WTC11 (cell line): ENCODE results near the gene FCMR. TPM values are rescaled to one million over a fixed set of nuclear protein-coding genes. Genes with fewer than 3 reads are reported as not detected.

Source experiments
- ESRRA ChIP-seq: sonication (generic); formaldehyde crosslinking; IDR thresholded peaks from 2 replicates; pipeline ENCODE4 v1.8.1; 2022; ENCODE audit warnings: mild to moderate bottlenecking, missing genetic modification reagents, borderline replicate concordance
- FOXP1 ChIP-seq: sonication (generic); formaldehyde crosslinking; IDR thresholded peaks from 2 replicates; pipeline ENCODE4 v1.8.0; 2022; ENCODE audit warnings: missing genetic modification reagents, mild to moderate bottlenecking, moderate library complexity, borderline replicate concordance
- MYBL2 ChIP-seq: sonication (generic); formaldehyde crosslinking; IDR thresholded peaks from 2 replicates; pipeline ENCODE4 v1.8.1; 2023; ENCODE audit warnings: mild to moderate bottlenecking, moderate library complexity, missing genetic modification reagents
- PRRX2 ChIP-seq: fragments of 250-450 bp; sonication (Bioruptor Pico); IDR thresholded peaks from 2 replicates; pipeline ENCODE4 v1.8.0; 2021; ENCODE audit warnings: mild to moderate bottlenecking
- RELA ChIP-seq: sonication (generic); formaldehyde crosslinking; IDR thresholded peaks from 2 replicates; pipeline ENCODE4 v1.8.1; 2022; ENCODE audit warnings: missing genetic modification reagents, mild to moderate bottlenecking, borderline replicate concordance
- SMAD3 ChIP-seq: sonication (generic); formaldehyde crosslinking; IDR thresholded peaks from 2 replicates; pipeline ENCODE4 v1.8.0; 2022; ENCODE audit warnings: missing genetic modification reagents, mild to moderate bottlenecking, borderline replicate concordance
- SMAD4 ChIP-seq: sonication (generic); formaldehyde crosslinking; IDR thresholded peaks from 2 replicates; pipeline ENCODE4 v1.8.0; 2022; ENCODE audit warnings: mild to moderate bottlenecking, missing genetic modification reagents
- TCF7 ChIP-seq: sonication (generic); formaldehyde crosslinking; IDR thresholded peaks from 2 replicates; pipeline ENCODE4 v1.8.0; 2022; ENCODE audit warnings: mild to moderate bottlenecking, low read depth, missing genetic modification reagents, moderate library complexity
- TEAD1 ChIP-seq: sonication (generic); formaldehyde crosslinking; IDR thresholded peaks from 2 replicates; pipeline ENCODE4 v1.8.0; 2022; ENCODE audit warnings: mild to moderate bottlenecking, missing genetic modification reagents
- TP53 ChIP-seq: sonication (generic); formaldehyde crosslinking; IDR thresholded peaks from 2 replicates; pipeline ENCODE4 v1.8.1; 2023; ENCODE audit warnings: mild to moderate bottlenecking, missing genetic modification reagents
- ZNF219 ChIP-seq: sonication (generic); formaldehyde crosslinking; IDR thresholded peaks from 2 replicates; pipeline ENCODE4 v1.8.0; 2023; ENCODE audit warnings: missing genetic modification reagents, mild to moderate bottlenecking, borderline replicate concordance
- ZNF396 ChIP-seq: fragments of 250-450 bp; sonication (Bioruptor Pico); IDR thresholded peaks from 2 replicates; pipeline ENCODE4 v1.8.0; 2021; ENCODE audit warnings: mild to moderate bottlenecking, moderate library complexity, borderline replicate concordance
- ZNF416 ChIP-seq: fragments of 250-450 bp; sonication (Bioruptor Pico); IDR thresholded peaks from 2 replicates; pipeline ENCODE4 v1.9.0; 2021; ENCODE audit warnings: mild to moderate bottlenecking, inconsistent platforms
- total RNA-seq: library from RNA; stranded (reverse); gene quantifications from 3 replicates; pipeline ENCODE4 v1.2.3, GENCODE V29; 2021
- TF ChIP-seq, protein P1 (sequence below): sonication (generic); formaldehyde crosslinking; IDR thresholded peaks from 2 replicates; pipeline ENCODE4 v1.8.1; 2023; ENCODE audit warnings: mild to moderate bottlenecking, moderate library complexity, missing genetic modification reagents
- TF ChIP-seq, protein P2 (sequence below): fragments of 250-450 bp; sonication (Bioruptor Pico); IDR thresholded peaks from 2 replicates; pipeline ENCODE4 v1.9.0; 2021; ENCODE audit warnings: mild to moderate bottlenecking, borderline replicate concordance
- TF ChIP-seq, protein P3 (sequence below): sonication (generic); formaldehyde crosslinking; IDR thresholded peaks from 2 replicates; pipeline ENCODE4 v1.8.0; 2023; ENCODE audit warnings: missing genetic modification reagents
- TF ChIP-seq, protein P4 (sequence below): sonication (generic); formaldehyde crosslinking; IDR thresholded peaks from 2 replicates; pipeline ENCODE4 v1.8.1; 2023; ENCODE audit warnings: mild to moderate bottlenecking, missing genetic modification reagents, moderate library complexity
- TF ChIP-seq, protein P5 (sequence below): fragments of 250-450 bp; sonication (Bioruptor Pico); IDR thresholded peaks from 2 replicates; pipeline ENCODE4 v1.9.0; 2021; ENCODE audit warnings: mild to moderate bottlenecking
- TF ChIP-seq, protein P6 (sequence below): sonication (generic); formaldehyde crosslinking; IDR thresholded peaks from 2 replicates; pipeline ENCODE4 v1.8.1; 2023; ENCODE audit warnings: mild to moderate bottlenecking, missing genetic modification reagents, moderate library complexity
- TF ChIP-seq, protein P7 (sequence below): sonication (generic); formaldehyde crosslinking; IDR thresholded peaks from 2 replicates; pipeline ENCODE4 v1.8.1; 2023; ENCODE audit warnings: mild to moderate bottlenecking, missing genetic modification reagents
- TF ChIP-seq, protein P8 (sequence below): fragments of 250-450 bp; sonication (Bioruptor Pico); IDR thresholded peaks from 2 replicates; pipeline ENCODE4 v1.9.0; 2021; ENCODE audit warnings: moderate library complexity, mild to moderate bottlenecking, inconsistent platforms, borderline replicate concordance
- TF ChIP-seq, protein P9 (sequence below): sonication (generic); formaldehyde crosslinking; IDR thresholded peaks from 2 replicates; pipeline ENCODE4 v1.8.1; 2022; ENCODE audit warnings: mild to moderate bottlenecking, moderate library complexity, missing genetic modification reagents
- TF ChIP-seq, protein P10 (sequence below): sonication (generic); formaldehyde crosslinking; IDR thresholded peaks from 2 replicates; pipeline ENCODE4 v1.8.1; 2022; ENCODE audit warnings: low read depth, mild to moderate bottlenecking, moderate library complexity, missing genetic modification reagents, borderline replicate concordance

Gene FCMR
- total RNA-seq, 1 experiment from 2014 or later: 1.0 TPM

DNA sequence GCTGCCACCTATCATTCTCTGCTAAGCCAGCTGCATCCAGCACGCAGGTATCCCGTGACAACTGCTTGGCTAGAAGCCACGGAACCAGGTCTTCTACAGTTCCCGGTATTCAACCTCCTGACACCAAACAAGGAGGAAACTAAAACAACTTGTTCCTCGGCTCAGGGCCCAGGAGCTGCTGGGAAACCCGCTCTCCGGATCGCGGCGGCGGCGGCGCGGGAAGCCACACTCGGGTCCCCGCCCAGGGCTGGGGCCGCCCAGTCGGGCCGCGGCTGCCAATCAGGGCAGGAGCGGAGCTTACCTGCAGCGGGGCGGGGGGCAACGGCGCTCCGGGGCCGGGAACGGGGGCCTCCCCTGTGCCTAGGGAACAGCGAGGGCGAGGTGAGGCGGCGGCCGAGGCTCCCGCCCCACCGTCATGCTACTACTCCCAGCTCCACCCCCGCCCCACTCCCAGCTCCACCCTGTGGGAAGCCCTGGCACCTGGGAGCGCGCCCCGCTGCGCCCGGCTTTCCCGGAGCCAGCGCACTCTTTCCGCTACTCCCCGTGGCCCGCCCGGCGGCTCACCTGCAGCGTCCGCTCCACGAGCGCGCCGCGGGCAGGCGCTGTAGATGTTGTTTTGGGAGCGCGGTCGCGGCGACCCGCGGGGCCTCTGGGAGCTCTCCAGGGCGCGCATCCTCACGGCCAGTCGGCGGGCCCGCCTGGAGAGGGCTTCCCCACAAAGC, 12.4 kb downstream of the FCMR start (continued):
- TF ChIP-seq, protein P1, sequence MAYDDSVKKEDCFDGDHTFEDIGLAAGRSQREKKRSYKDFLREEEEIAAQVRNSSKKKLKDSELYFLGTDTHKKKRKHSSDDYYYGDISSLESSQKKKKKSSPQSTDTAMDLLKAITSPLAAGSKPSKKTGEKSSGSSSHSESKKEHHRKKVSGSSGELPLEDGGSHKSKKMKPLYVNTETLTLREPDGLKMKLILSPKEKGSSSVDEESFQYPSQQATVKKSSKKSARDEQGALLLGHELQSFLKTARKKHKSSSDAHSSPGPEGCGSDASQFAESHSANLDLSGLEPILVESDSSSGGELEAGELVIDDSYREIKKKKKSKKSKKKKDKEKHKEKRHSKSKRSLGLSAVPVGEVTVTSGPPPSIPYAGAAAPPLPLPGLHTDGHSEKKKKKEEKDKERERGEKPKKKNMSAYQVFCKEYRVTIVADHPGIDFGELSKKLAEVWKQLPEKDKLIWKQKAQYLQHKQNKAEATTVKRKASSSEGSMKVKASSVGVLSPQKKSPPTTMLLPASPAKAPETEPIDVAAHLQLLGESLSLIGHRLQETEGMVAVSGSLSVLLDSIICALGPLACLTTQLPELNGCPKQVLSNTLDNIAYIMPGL (CRISPR knock-in tag): no peak; the same call in 1 of the 2 replicates
- TF ChIP-seq, protein P2, sequence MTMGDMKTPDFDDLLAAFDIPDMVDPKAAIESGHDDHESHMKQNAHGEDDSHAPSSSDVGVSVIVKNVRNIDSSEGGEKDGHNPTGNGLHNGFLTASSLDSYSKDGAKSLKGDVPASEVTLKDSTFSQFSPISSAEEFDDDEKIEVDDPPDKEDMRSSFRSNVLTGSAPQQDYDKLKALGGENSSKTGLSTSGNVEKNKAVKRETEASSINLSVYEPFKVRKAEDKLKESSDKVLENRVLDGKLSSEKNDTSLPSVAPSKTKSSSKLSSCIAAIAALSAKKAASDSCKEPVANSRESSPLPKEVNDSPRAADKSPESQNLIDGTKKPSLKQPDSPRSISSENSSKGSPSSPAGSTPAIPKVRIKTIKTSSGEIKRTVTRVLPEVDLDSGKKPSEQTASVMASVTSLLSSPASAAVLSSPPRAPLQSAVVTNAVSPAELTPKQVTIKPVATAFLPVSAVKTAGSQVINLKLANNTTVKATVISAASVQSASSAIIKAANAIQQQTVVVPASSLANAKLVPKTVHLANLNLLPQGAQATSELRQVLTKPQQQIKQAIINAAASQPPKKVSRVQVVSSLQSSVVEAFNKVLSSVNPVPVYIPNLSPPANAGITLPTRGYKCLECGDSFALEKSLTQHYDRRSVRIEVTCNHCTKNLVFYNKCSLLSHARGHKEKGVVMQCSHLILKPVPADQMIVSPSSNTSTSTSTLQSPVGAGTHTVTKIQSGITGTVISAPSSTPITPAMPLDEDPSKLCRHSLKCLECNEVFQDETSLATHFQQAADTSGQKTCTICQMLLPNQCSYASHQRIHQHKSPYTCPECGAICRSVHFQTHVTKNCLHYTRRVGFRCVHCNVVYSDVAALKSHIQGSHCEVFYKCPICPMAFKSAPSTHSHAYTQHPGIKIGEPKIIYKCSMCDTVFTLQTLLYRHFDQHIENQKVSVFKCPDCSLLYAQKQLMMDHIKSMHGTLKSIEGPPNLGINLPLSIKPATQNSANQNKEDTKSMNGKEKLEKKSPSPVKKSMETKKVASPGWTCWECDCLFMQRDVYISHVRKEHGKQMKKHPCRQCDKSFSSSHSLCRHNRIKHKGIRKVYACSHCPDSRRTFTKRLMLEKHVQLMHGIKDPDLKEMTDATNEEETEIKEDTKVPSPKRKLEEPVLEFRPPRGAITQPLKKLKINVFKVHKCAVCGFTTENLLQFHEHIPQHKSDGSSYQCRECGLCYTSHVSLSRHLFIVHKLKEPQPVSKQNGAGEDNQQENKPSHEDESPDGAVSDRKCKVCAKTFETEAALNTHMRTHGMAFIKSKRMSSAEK: no peak
- TF ChIP-seq SMAD4 (no peak), SMAD3 (CRISPR knock-in tag) (no peak), ZNF396 (CRISPR knock-in tag) (no peak), TP53 (CRISPR knock-in tag) (no peak), FOXP1 (CRISPR knock-in tag) (peak; percentile 41; the same call in 1 of the 2 replicates), ZNF416 (CRISPR knock-in tag) (no peak), ZNF219 (CRISPR knock-in tag) (no peak), RELA (CRISPR knock-in tag) (0 out of 2 replicates have a peak, but pooled peaks have one; percentile 16), PRRX2 (CRISPR knock-in tag) (no peak), MYBL2 (CRISPR knock-in tag) (no peak), TCF7 (0 out of 2 replicates have a peak, but pooled peaks have one; percentile 40), TEAD1 (CRISPR knock-in tag) (0 out of 2 replicates have a peak, but pooled peaks have one; percentile 25), ESRRA (CRISPR knock-in tag) (0 out of 2 replicates have a peak, but pooled peaks have one; percentile 37)
- TF ChIP-seq, protein P3, sequence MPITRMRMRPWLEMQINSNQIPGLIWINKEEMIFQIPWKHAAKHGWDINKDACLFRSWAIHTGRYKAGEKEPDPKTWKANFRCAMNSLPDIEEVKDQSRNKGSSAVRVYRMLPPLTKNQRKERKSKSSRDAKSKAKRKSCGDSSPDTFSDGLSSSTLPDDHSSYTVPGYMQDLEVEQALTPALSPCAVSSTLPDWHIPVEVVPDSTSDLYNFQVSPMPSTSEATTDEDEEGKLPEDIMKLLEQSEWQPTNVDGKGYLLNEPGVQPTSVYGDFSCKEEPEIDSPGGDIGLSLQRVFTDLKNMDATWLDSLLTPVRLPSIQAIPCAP (CRISPR knock-in tag): no peak
- TF ChIP-seq, protein P4, sequence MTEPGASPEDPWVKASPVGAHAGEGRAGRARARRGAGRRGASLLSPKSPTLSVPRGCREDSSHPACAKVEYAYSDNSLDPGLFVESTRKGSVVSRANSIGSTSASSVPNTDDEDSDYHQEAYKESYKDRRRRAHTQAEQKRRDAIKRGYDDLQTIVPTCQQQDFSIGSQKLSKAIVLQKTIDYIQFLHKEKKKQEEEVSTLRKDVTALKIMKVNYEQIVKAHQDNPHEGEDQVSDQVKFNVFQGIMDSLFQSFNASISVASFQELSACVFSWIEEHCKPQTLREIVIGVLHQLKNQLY: no peak
- TF ChIP-seq, protein P5, sequence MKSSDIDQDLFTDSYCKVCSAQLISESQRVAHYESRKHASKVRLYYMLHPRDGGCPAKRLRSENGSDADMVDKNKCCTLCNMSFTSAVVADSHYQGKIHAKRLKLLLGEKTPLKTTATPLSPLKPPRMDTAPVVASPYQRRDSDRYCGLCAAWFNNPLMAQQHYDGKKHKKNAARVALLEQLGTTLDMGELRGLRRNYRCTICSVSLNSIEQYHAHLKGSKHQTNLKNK (CRISPR knock-in tag): no peak
- TF ChIP-seq, protein P6, sequence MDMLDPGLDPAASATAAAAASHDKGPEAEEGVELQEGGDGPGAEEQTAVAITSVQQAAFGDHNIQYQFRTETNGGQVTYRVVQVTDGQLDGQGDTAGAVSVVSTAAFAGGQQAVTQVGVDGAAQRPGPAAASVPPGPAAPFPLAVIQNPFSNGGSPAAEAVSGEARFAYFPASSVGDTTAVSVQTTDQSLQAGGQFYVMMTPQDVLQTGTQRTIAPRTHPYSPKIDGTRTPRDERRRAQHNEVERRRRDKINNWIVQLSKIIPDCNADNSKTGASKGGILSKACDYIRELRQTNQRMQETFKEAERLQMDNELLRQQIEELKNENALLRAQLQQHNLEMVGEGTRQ (CRISPR knock-in tag): no peak
- TF ChIP-seq, protein P7, sequence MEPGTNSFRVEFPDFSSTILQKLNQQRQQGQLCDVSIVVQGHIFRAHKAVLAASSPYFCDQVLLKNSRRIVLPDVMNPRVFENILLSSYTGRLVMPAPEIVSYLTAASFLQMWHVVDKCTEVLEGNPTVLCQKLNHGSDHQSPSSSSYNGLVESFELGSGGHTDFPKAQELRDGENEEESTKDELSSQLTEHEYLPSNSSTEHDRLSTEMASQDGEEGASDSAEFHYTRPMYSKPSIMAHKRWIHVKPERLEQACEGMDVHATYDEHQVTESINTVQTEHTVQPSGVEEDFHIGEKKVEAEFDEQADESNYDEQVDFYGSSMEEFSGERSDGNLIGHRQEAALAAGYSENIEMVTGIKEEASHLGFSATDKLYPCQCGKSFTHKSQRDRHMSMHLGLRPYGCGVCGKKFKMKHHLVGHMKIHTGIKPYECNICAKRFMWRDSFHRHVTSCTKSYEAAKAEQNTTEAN: no peak
- TF ChIP-seq, protein P8, sequence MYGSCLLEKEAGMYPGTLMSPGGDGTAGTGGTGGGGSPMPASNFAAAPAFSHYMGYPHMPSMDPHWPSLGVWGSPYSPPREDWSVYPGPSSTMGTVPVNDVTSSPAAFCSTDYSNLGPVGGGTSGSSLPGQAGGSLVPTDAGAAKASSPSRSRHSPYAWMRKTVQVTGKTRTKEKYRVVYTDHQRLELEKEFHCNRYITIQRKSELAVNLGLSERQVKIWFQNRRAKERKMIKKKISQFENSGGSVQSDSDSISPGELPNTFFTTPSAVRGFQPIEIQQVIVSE (CRISPR knock-in tag): no peak
- TF ChIP-seq, protein P9, sequence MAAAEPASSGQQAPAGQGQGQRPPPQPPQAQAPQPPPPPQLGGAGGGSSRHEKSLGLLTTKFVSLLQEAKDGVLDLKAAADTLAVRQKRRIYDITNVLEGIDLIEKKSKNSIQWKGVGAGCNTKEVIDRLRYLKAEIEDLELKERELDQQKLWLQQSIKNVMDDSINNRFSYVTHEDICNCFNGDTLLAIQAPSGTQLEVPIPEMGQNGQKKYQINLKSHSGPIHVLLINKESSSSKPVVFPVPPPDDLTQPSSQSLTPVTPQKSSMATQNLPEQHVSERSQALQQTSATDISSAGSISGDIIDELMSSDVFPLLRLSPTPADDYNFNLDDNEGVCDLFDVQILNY (CRISPR knock-in tag): peak; percentile 82
- TF ChIP-seq, protein P10, sequence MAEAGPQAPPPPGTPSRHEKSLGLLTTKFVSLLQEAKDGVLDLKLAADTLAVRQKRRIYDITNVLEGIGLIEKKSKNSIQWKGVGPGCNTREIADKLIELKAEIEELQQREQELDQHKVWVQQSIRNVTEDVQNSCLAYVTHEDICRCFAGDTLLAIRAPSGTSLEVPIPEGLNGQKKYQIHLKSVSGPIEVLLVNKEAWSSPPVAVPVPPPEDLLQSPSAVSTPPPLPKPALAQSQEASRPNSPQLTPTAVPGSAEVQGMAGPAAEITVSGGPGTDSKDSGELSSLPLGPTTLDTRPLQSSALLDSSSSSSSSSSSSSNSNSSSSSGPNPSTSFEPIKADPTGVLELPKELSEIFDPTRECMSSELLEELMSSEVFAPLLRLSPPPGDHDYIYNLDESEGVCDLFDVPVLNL (CRISPR knock-in tag): no peak
